ENCODE measurements around the gene ENDOD1.

GRCh38 chr11:95076416-95076815 lies 13.2 kb upstream of the ENDOD1 start:
- TF ChIP-seq EZH2 (IDR thresholded peaks at IDR 0.05; ENCODE audit: low read depth) = no peak
- no peak for TF ChIP-seq CTCF (conservative IDR thresholded peaks at IDR 0.05)

Data from PC-9 (cell line).